ENCODE data around the gene ZMIZ1.

ZMIZ1 gene

DNA sequence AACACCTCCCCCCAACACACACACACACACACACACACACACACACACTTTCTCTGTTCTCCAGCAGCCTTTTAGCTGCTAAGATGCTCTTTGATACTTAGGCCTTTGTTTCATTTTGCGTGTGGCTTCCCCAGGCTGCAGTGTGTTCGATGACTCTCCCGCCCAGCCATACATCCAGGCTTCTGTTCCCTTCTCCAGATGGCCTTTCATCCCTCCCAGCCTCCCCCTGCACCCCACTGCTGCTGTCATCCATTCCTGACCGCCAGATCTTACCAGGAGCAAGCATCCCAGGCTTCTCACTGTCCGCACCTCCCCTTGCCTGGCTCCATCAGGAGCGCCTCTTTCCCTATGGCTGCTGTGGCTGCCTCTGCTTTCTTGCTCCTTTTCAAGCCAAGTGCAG lies 200.7 kb downstream of the ZMIZ1 start:
- H3K27me3 ChIP-seq (ENCODE audit: insufficient read depth, low read length, poor library complexity) = no peaks in the 10 kb centered on the region
- no peak overlapping the region for H2BK120ac ChIP-seq (ENCODE audit: low read depth, low read length)
- H2BK15ac ChIP-seq (replicated peaks; ENCODE audit: low read depth) = no peak overlapping the region
- no peak overlapping the region for H2BK5ac ChIP-seq (ENCODE audit: low read length)
- H2AK5ac ChIP-seq (ENCODE audit: low read length) = no peak overlapping the region
- no peak overlapping the region for H3K18ac ChIP-seq (ENCODE audit: low read length)
- H3K4me1 ChIP-seq (ENCODE audit: control insufficient read depth, low read depth, low read length) = no peaks in the 10 kb centered on the region
- no peak for DNase-seq
- no peak overlapping the region for H3K56ac ChIP-seq (ENCODE audit: low read length)
- no peak overlapping the region for H3K4me2 ChIP-seq (ENCODE audit: low read length)
- H4K8ac ChIP-seq (ENCODE audit: low read depth, low read length) = no peak overlapping the region
- no peak overlapping the region for H4K5ac ChIP-seq (ENCODE audit: low read length)
- H3K23ac ChIP-seq (ENCODE audit: low read length) = no peak overlapping the region
- no peak overlapping the region for H3K27ac ChIP-seq (ENCODE audit: low read depth, low read length)
- no peak overlapping the region for H3K4ac ChIP-seq (ENCODE audit: low read depth, low read length)
- H3K4me3 ChIP-seq (ENCODE audit: low read length) = no peak overlapping the region
- H3K36me3 ChIP-seq (ENCODE audit: control insufficient read depth, insufficient read depth, low read length) = no peaks in the 10 kb centered on the region
- WGBS (ENCODE audit: extremely low coverage, insufficient coverage, low lambda C conversion rate) = no CpG with 5 or more reads among the region's 6 CpGs
- peaks cover 12% of the 10 kb centered on the region for H3K79me1 ChIP-seq (ENCODE audit: low read length)
- no peak overlapping the region for H3K9ac ChIP-seq (ENCODE audit: low read length)
- no peaks in the 10 kb centered on the region for H3K79me2 ChIP-seq (ENCODE audit: control insufficient read depth, insufficient read depth, low read length)

DNA sequence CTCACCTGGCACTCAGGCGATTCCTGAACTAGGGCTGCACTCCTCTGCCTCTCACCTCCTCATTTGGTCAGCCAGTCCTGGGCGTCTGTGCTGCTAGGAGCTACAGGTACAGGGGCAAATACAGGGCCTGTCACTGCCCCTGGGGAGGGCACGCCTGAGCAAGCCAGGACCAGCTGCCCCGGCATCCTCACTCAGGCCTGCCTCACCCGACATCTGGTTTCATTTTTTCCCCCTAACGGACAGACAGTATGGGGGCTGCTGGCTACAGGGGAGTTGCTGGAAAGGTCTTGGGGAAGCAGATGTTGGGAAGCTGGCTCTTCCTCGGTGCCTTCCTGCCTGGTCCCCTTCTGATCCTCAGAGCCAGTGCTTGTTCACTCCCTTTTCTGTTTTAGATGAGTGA lies 201.2 kb downstream of the ZMIZ1 start:
- no peaks in the 10 kb centered on the region for H3K27me3 ChIP-seq (ENCODE audit: insufficient read depth, low read length, poor library complexity)
- no peaks in the 10 kb centered on the region for H3K36me3 ChIP-seq (ENCODE audit: control insufficient read depth, insufficient read depth, low read length)
- H4K8ac ChIP-seq (ENCODE audit: low read depth, low read length) = no peak overlapping the region
- no CpG with 5 or more reads among the region's 7 CpGs for WGBS (ENCODE audit: extremely low coverage, insufficient coverage, low lambda C conversion rate)
- DNase-seq = no peak
- H2AK5ac ChIP-seq (ENCODE audit: low read length) = no peak overlapping the region
- no peak overlapping the region for H3K4me2 ChIP-seq (ENCODE audit: low read length)
- peaks cover 12% of the 10 kb centered on the region for H3K79me1 ChIP-seq (ENCODE audit: low read length)
- no peak overlapping the region for H3K18ac ChIP-seq (ENCODE audit: low read length)
- no peaks in the 10 kb centered on the region for H3K79me2 ChIP-seq (ENCODE audit: control insufficient read depth, insufficient read depth, low read length)
- H3K4me3 ChIP-seq (ENCODE audit: low read length) = no peak overlapping the region
- H3K27ac ChIP-seq (ENCODE audit: low read depth, low read length) = no peak overlapping the region
- no peak overlapping the region for H3K56ac ChIP-seq (ENCODE audit: low read length)
- no peaks in the 10 kb centered on the region for H3K4me1 ChIP-seq (ENCODE audit: control insufficient read depth, low read depth, low read length)
- no peak overlapping the region for H2BK120ac ChIP-seq (ENCODE audit: low read depth, low read length)
- H4K5ac ChIP-seq (ENCODE audit: low read length) = no peak overlapping the region
- H2BK5ac ChIP-seq (ENCODE audit: low read length) = no peak overlapping the region
- H3K4ac ChIP-seq (ENCODE audit: low read depth, low read length) = no peak overlapping the region
- H3K9ac ChIP-seq (ENCODE audit: low read length) = no peak overlapping the region
- H2BK15ac ChIP-seq (replicated peaks; ENCODE audit: low read depth) = no peak overlapping the region
- H3K23ac ChIP-seq (ENCODE audit: low read length) = no peak overlapping the region

DNA sequence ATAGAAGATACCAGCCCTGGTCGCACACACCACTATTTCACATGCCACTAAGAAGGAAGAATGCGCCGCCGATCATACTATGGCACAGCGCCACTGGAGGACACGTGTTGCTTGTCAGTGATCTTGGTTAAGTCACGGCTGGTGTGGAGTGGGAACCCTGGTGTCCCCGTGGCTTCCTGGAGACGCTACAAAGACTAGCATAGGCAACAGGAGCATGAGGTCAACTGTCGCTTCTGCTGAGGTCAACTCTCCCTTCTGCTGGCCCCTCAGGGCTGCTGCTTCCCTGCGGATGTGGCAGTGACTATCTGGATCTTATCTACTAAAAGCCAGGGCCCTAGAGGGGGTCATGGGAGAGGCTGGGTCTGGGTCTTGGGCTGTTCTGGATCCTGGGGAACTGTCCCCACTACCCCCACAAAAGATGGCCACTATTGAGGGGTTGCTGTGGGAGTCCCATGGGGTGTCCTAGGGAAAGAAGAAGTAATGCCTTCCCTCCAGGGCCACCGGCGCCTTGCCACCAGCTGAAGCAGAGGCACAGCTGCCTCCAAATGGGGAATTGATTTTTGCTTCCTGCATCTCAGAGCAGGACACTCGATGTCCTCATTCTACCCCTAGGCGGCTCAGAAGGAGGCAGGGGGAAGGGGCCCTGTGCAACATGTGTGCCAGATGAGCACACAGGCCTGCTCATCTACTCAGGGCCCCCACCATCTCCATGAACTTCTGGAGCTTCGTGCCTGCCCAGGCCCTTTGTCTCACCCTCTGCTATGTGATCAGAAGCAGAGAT lies 201.9 kb downstream of the ZMIZ1 start:
- Histone ChIP-seq H3K27ac (ENCODE audit: low read depth, low read length) (no peak overlapping the region), H2AK5ac (ENCODE audit: low read length) (no peak overlapping the region), H2BK120ac (ENCODE audit: low read depth, low read length) (no peak overlapping the region), H3K36me3 (ENCODE audit: control insufficient read depth, insufficient read depth, low read length) (no peaks in the 10 kb centered on the region), H3K4me3 (ENCODE audit: low read length) (no peak overlapping the region), H3K18ac (ENCODE audit: low read length) (no peak overlapping the region), H4K5ac (ENCODE audit: low read length) (no peak overlapping the region), H2BK5ac (ENCODE audit: low read length) (no peak overlapping the region), H3K79me2 (ENCODE audit: control insufficient read depth, insufficient read depth, low read length) (no peaks in the 10 kb centered on the region), H3K4ac (ENCODE audit: low read depth, low read length) (no peak overlapping the region), H3K27me3 (ENCODE audit: insufficient read depth, low read length, poor library complexity) (no peaks in the 10 kb centered on the region), H3K23ac (ENCODE audit: low read length) (no peak overlapping the region), H3K4me1 (ENCODE audit: control insufficient read depth, low read depth, low read length) (no peaks in the 10 kb centered on the region), H3K79me1 (ENCODE audit: low read length) (peaks cover 12% of the 10 kb centered on the region), H3K4me2 (ENCODE audit: low read length) (no peak overlapping the region), H4K8ac (ENCODE audit: low read depth, low read length) (no peak overlapping the region), H3K9ac (ENCODE audit: low read length) (no peak overlapping the region), H3K56ac (ENCODE audit: low read length) (no peak overlapping the region), H2BK15ac (replicated peaks; ENCODE audit: low read depth) (no peak overlapping the region)
- WGBS (ENCODE audit: extremely low coverage, insufficient coverage, low lambda C conversion rate) = no CpG with 5 or more reads among the region's 16 CpGs
- no peak for DNase-seq

DNA sequence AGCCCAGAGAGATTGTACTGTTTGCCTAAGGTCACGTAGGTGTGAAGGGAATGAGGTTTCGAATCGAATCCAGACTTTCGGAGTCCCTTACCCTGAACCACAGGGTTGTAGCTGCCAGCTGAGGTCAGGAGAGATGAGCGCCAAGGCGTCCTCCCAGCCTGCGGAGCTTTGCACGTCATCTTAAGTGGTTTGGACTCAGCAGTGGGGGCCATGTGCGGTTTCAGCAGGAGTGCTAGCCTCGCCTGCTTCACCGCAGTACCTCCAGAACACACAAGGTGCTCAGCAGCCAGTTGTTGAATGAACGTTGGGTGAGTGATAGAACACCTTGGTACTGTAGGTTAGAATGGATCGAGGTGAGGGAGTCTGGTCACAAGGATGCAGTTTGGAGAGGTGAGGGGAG lies 203.6 kb downstream of the ZMIZ1 start:
- H3K4me2 ChIP-seq (ENCODE audit: low read length) = no peak overlapping the region
- no CpG with 5 or more reads among the region's 13 CpGs for WGBS (ENCODE audit: extremely low coverage, insufficient coverage, low lambda C conversion rate)

DNA sequence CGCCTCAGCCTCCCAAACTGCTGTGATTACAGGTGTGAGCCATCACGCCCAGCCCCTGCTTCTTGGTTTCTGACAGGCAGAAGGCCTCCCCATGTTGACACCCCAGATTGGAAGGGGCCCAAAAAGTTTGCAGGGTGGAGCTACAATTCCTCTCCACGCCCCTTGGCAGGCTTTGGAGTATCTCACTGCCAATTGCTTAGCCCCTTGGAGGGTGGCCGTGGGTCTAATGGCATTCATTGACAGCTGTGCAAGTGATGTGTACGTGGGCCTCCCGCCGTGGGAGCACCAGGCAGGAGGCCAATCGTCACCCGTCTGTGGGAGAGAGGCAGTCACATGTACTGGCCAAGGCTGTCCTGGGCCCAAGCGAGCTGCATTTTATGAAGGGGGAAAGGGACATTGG lies 204.8 kb downstream of the ZMIZ1 start:
- no peak overlapping the region for H3K9ac ChIP-seq (ENCODE audit: low read length)
- no peak overlapping the region for H2BK15ac ChIP-seq (replicated peaks; ENCODE audit: low read depth)
- no CpG with 5 or more reads among the region's 10 CpGs for WGBS (ENCODE audit: extremely low coverage, insufficient coverage, low lambda C conversion rate)
- no peaks in the 10 kb centered on the region for H3K79me2 ChIP-seq (ENCODE audit: control insufficient read depth, insufficient read depth, low read length)
- H3K4me3 ChIP-seq (ENCODE audit: low read length) = no peak overlapping the region
- peaks cover 8% of the 10 kb centered on the region for H3K79me1 ChIP-seq (ENCODE audit: low read length)
- H2BK5ac ChIP-seq (ENCODE audit: low read length) = no peak overlapping the region
- peaks cover 6% of the 10 kb centered on the region for H3K36me3 ChIP-seq (ENCODE audit: control insufficient read depth, insufficient read depth, low read length)
- H4K5ac ChIP-seq (ENCODE audit: low read length) = no peak overlapping the region
- H2BK120ac ChIP-seq (ENCODE audit: low read depth, low read length) = no peak overlapping the region
- DNase-seq = no peak
- no peaks in the 10 kb centered on the region for H3K27me3 ChIP-seq (ENCODE audit: insufficient read depth, low read length, poor library complexity)
- H2AK5ac ChIP-seq (ENCODE audit: low read length) = no peak overlapping the region
- no peak overlapping the region for H3K4me2 ChIP-seq (ENCODE audit: low read length)
- H3K18ac ChIP-seq (ENCODE audit: low read length) = no peak overlapping the region
- H3K4me1 ChIP-seq (ENCODE audit: control insufficient read depth, low read depth, low read length) = no peaks in the 10 kb centered on the region
- no peak overlapping the region for H4K8ac ChIP-seq (ENCODE audit: low read depth, low read length)
- no peak overlapping the region for H3K23ac ChIP-seq (ENCODE audit: low read length)
- H3K4ac ChIP-seq (ENCODE audit: low read depth, low read length) = no peak overlapping the region
- no peak overlapping the region for H3K56ac ChIP-seq (ENCODE audit: low read length)
- H3K27ac ChIP-seq (ENCODE audit: low read depth, low read length) = no peak overlapping the region

More for the DNA sequence above, 203.6 kb downstream of the ZMIZ1 start:
- Histone ChIP-seq H3K4me3 (ENCODE audit: low read length) (no peak overlapping the region), H2BK120ac (ENCODE audit: low read depth, low read length) (no peak overlapping the region), H3K27me3 (ENCODE audit: insufficient read depth, low read length, poor library complexity) (no peaks in the 10 kb centered on the region), H2BK15ac (replicated peaks; ENCODE audit: low read depth) (no peak overlapping the region), H3K4ac (ENCODE audit: low read depth, low read length) (no peak overlapping the region), H3K79me1 (ENCODE audit: low read length) (peaks cover 8% of the 10 kb centered on the region), H4K5ac (ENCODE audit: low read length) (no peak overlapping the region), H3K27ac (ENCODE audit: low read depth, low read length) (no peak overlapping the region), H3K36me3 (ENCODE audit: control insufficient read depth, insufficient read depth, low read length) (peaks cover 3% of the 10 kb centered on the region), H3K23ac (ENCODE audit: low read length) (no peak overlapping the region), H4K8ac (ENCODE audit: low read depth, low read length) (no peak overlapping the region), H3K79me2 (ENCODE audit: control insufficient read depth, insufficient read depth, low read length) (no peaks in the 10 kb centered on the region), H3K56ac (ENCODE audit: low read length) (no peak overlapping the region), H3K4me1 (ENCODE audit: control insufficient read depth, low read depth, low read length) (no peaks in the 10 kb centered on the region), H3K9ac (ENCODE audit: low read length) (no peak overlapping the region), H3K18ac (ENCODE audit: low read length) (no peak overlapping the region), H2AK5ac (ENCODE audit: low read length) (no peak overlapping the region), H2BK5ac (ENCODE audit: low read length) (no peak overlapping the region)
- DNase-seq = no peak

All from mesendoderm (in vitro differentiated cells).